ENCODE results near the gene FBXL7.

Gene FBXL7

GRCh38 chr5:15727375-15727774, 227.4 kb downstream of the FBXL7 start:
- DNase-seq, result no peak

- no peak for DNase-seq
Observed at GRCh38 chr5:15728811-15729210, 228.8 kb downstream of the FBXL7 start.

- DNase-seq, result no peak
Observed at GRCh38 chr5:15731699-15732098, 231.7 kb downstream of the FBXL7 start.

- no peak for DNase-seq
Observed at GRCh38 chr5:15734058-15734457, 234.1 kb downstream of the FBXL7 start.

- DNase-seq, result no peak
Observed at GRCh38 chr5:15737036-15737821, 237.2 kb downstream of the FBXL7 start.

- no peak for DNase-seq
Observed at GRCh38 chr5:15737871-15738664, 238.1 kb downstream of the FBXL7 start.

GRCh38 chr5:15740383-15740782, 240.4 kb downstream of the FBXL7 start:
- DNase-seq, result no peak

- no peak for DNase-seq
Observed at GRCh38 chr5:15741591-15741990, 241.6 kb downstream of the FBXL7 start.

- DNase-seq, result no peak
Observed at GRCh38 chr5:15746833-15747232, 246.9 kb downstream of the FBXL7 start.

- no peak for DNase-seq
Observed at GRCh38 chr5:15748266-15748665, 248.3 kb downstream of the FBXL7 start.

GRCh38 chr5:15752663-15753285, 252.8 kb downstream of the FBXL7 start:
- no peak for DNase-seq

- DNase-seq, result no peak
Observed at GRCh38 chr5:15753752-15754151, 253.8 kb downstream of the FBXL7 start.

- DNase-seq, result no peak
Observed at GRCh38 chr5:15757103-15757502, 257.1 kb downstream of the FBXL7 start.

- no peak for DNase-seq
Observed at GRCh38 chr5:15757619-15758018, 257.6 kb downstream of the FBXL7 start.

GRCh38 chr5:15762668-15763067, 262.7 kb downstream of the FBXL7 start:
- DNase-seq, result no peak

GRCh38 chr5:15763754-15764153, 263.8 kb downstream of the FBXL7 start:
- no peak for DNase-seq

GRCh38 chr5:15768936-15769335, 269.0 kb downstream of the FBXL7 start:
- no peak for DNase-seq

GRCh38 chr5:15772131-15772530, 272.2 kb downstream of the FBXL7 start:
- no peak for DNase-seq

GRCh38 chr5:15774632-15775031, 274.7 kb downstream of the FBXL7 start:
- DNase-seq, result no peak

GRCh38 chr5:15776346-15776745, 276.4 kb downstream of the FBXL7 start:
- DNase-seq, result no peak

- DNase-seq, result no peak
Observed at GRCh38 chr5:15783734-15784133, 283.8 kb downstream of the FBXL7 start.

- DNase-seq, result no peak
Observed at GRCh38 chr5:15785531-15785981, 285.6 kb downstream of the FBXL7 start.

- no peak for DNase-seq
Observed at GRCh38 chr5:15786326-15786725, 286.3 kb downstream of the FBXL7 start.

GRCh38 chr5:15786884-15787283, 286.9 kb downstream of the FBXL7 start:
- DNase-seq, result no peak
